Amygdala (tissue), 56 donors: Measurements from ENCODE around the gene SH3TC1.

Source experiments
- DNase-seq, 56 donors: peaks; one replicate each; lab custom pipeline; 2025; lab: John Stamatoyannopoulos, UW

Gene SH3TC1

GRCh38 chr4:8195841-8196458 is 3.1 kb upstream of the SH3TC1 start:
- DNase-seq, result no peak

- DNase-seq, result no peak
Measured at GRCh38 chr4:8197521-8197920, 1.6 kb upstream of the SH3TC1 start.

- no peak for DNase-seq
Measured at GRCh38 chr4:8198206-8198905, 734 bp upstream of the SH3TC1 start.

GRCh38 chr4:8199594-8200301 is 658 bp downstream of the SH3TC1 start:
- no peak for DNase-seq

DNA sequence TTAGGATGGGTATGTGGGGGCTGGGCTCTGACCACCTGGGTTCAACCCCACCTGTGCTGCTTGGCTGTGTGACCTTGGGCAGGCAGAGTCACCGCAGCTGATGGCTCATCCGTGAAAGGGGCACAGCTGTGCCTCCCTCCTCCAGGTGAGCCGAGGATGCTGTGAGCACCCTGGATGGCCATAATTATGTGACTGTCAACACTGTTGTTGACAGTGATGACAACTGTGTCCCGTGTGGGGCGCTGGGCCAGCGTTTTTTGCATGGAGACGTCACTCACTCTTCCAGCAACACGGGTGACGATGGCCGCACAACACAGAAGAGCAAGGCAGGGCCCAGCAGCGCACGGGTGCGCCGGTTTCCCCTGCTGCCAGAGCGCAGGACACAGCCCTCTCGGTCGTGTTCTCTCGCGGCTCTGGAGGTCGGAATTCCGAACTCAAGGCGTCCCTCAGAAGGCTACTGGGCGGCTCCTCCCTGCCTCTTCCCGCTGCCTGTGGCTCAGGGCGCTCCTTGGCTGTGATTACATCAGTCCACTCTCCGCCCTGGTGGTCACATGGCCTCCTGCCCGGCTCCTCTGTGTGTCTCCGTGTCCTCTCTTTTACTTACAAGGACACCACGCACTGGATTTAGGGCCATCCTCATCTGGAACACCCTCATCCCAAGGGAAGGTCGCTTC is 1.3 kb downstream of the SH3TC1 start:
- DNase-seq, result no peak

- no peak for DNase-seq
Measured at GRCh38 chr4:8201321-8201781, 2.3 kb downstream of the SH3TC1 start.

GRCh38 chr4:8202108-8203051 is 3.3 kb downstream of the SH3TC1 start:
- DNase-seq, result peak in 1 of 56 donors; percentile 9

GRCh38 chr4:8203052-8203401 is 3.9 kb downstream of the SH3TC1 start:
- no peak for DNase-seq

DNA sequence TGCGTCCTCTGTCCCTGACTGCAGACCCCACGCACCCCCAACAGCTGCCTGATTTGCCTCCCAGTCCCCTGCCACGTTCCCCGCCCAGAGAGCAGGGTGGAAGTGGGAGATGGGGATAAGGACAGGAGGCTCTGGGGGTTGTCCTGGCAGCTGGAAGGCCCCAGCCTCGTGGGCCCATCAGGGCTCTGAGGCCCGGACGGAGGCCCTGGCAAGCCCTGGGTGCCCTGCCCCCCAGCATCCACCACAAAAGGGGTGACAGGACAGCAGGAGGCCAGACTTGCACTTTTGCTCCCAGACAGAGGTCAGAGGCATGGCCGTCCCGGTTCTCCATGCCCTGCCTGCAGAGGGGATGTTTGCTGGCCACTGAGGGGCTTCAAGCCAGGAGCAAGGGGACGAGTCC is 4.7 kb downstream of the SH3TC1 start:
- DNase-seq, result no peak

DNA sequence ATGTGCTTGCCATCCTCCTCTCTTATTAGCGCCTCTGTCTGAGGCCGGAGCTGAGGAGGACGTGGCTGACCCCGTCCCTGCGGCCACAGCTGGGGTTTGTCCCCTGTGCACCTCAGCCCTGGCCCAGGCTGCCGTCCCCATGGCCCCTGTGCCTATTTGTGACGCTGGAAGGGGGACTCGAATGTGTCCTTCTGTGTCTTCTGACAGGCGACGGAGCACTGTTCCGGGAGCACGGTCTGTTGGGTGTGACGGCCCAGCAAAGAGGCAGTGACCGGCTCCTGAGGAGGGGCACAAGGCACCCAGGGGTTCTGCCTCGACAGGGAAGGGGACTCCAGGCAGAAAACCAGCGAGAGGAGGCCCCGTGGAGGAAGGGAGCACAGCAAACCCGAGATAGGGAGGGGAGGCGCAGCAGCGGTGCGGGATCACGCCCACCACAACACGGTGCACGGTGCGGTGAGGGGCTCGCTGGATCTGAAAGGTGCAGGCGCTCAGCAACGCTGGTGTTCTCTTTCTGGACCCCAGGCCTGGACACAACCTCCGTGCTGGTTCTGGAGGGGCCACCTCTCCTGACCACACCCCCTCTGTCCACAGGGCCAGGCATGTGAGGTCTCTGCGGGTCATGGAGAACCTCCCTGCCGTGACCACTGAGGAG is 5.6 kb downstream of the SH3TC1 start:
- no peak for DNase-seq

DNA sequence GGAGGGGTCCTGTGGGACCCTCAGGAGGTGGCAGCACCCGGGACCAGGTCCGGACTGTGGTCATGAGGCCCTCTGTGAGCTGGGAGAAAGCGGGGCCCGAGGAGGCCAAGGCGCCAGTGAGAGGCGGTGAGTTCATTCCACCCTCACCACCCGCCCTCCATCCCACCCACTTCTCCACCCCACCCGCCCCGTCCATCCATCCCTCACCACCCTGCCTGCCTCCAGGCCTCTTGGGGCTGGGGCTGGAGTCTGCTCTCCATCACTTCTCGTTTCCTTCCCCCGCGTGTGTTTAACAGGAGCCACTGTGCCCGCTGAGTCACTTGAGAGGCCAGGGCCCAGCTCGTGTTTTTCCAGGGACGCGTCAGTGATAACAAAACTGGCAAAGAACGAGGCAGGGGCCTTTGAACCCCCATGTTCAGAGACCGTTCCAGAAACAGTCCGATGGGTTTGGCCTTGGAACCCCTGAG is 6.2 kb downstream of the SH3TC1 start:
- no peak for DNase-seq

- DNase-seq, result no peak
Measured at GRCh38 chr4:8205749-8206611, 6.9 kb downstream of the SH3TC1 start.

DNA sequence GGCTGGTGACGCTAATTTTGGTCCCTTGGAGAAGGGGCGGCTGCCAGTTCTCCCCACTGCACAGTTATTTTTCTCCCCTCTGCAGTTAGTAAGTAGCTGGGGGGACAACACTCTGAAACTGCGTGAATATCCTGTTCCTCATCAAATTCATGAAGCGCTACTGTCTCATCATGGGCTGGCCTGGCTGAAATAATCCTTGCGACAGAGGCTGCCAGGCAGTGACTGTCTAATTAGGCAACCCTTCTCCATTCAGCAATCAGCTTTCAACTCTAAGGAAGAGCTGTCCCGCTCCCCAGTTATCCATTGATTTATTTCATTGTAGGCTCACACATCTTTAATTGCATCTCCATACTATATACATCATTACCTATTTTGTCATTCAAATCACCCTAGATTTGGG is 8.2 kb downstream of the SH3TC1 start:
- DNase-seq, result no peak

GRCh38 chr4:8208565-8208964 is 9.5 kb downstream of the SH3TC1 start:
- DNase-seq, result no peak

- DNase-seq, result no peak
Measured at GRCh38 chr4:8209181-8209874, 10.2 kb downstream of the SH3TC1 start.

- DNase-seq, result no peak
Measured at GRCh38 chr4:8210010-8210409, 10.9 kb downstream of the SH3TC1 start.

GRCh38 chr4:8210616-8211015 is 11.5 kb downstream of the SH3TC1 start:
- no peak for DNase-seq

DNA sequence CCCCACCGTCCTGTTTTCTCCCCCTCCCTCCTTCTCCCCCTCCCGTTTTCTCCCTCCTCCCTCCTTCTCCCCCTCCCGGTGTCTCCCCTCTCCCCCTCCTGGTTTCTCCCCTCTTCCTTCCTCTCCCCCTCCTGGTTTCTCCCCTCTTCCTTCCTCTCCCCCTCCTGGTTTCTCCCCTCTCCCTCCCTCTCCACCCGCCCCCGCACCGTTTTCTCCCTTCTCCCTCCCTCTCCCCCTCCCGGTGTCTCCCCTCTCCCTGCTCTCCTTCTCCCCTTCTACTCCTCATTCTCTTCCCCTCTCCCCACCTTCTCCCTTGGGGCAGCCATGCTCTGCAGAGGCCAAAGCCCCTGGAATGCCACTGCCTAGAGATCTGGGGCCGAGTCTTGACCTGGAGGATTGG is 12.2 kb downstream of the SH3TC1 start:
- no peak for DNase-seq
